Measurements from ENCODE around the gene ZBTB46.

GRCh38 chr20:63876489-63877036 is 45.5 kb upstream of the ZBTB46 start:
- TF ChIP-seq CTCF (conservative IDR thresholded peaks at IDR 0.05; ENCODE audit: low read length) (no peak), EZH2phosphoT487 (IDR thresholded peaks at IDR 0.05; ENCODE audit: borderline replicate concordance) (no peak)
